H1 (cell line): Measurements from ENCODE around the gene DKK2.

Experiments
- CTCF ChIP-seq, 3 experiments: IDR thresholded peaks; 1 replicate in 2 of 3; 2 replicates in 1 of 3; pipeline versions ENCODE4 v1.5.1 to v1.6.1; 2011; ENCODE audit warnings: low read length in 3 of 3, mild to moderate bottlenecking in 3 of 3, inconsistent platforms in 2 of 3, low read depth in 1 of 3, moderate library complexity in 1 of 3; ENCODE audit not compliant: insufficient read depth in 1 of 3; ENCODE audit errors: control extremely low read depth in 1 of 3
- EZH2 ChIP-seq: fragments of 200-600 bp; sonication (generic); IDR thresholded peaks from 2 replicates; pipeline ENCODE4 v1.7.1; 2012; ENCODE audit warnings: low read depth, mild to moderate bottlenecking, moderate library complexity, low read length, inconsistent platforms; ENCODE audit not compliant: severe bottlenecking
- GABPA ChIP-seq: IDR thresholded peaks from 2 replicates; pipeline ENCODE4 v1.6.1; 2011; ENCODE audit warnings: mild to moderate bottlenecking, low read length, moderate library complexity, borderline replicate concordance; ENCODE audit not compliant: insufficient read depth
- POLR2A ChIP-seq, 2 experiments: IDR thresholded peaks; 1 replicate in 1 of 2; 2 replicates in 1 of 2; pipeline ENCODE4 v1.6.1; 2011; ENCODE audit warnings: low read depth in 2 of 2, low read length in 2 of 2, mild to moderate bottlenecking in 2 of 2; ENCODE audit errors: control extremely low read depth in 1 of 2
- POLR2AphosphoS5 ChIP-seq: IDR thresholded peaks from 2 replicates; pipeline ENCODE4 v1.6.1; 2011; ENCODE audit warnings: low read depth, low read length
- RAD21 ChIP-seq, 2 experiments: IDR thresholded peaks in 1 of 2; conservative IDR thresholded peaks in 1 of 2; 2 replicates each; pipeline ENCODE4 v1.6.1; 2011; ENCODE audit warnings: low read depth in 2 of 2, low read length in 2 of 2, improper control_type of control experiment in 1 of 2, inconsistent platforms in 1 of 2, mild to moderate bottlenecking in 1 of 2, moderate library complexity in 1 of 2
- SIX5 ChIP-seq: IDR thresholded peaks from 2 replicates; pipeline ENCODE4 v1.6.1; 2011; ENCODE audit warnings: mild to moderate bottlenecking, low read depth, low read length
- SP1 ChIP-seq: IDR thresholded peaks from 2 replicates; pipeline ENCODE4 v1.6.1; 2011; ENCODE audit warnings: low read depth, low read length
- SUZ12 ChIP-seq: fragments of 200-600 bp; sonication (generic); IDR thresholded peaks from 2 replicates; pipeline ENCODE4 v1.6.1; 2012; ENCODE audit warnings: mild to moderate bottlenecking, inconsistent platforms, low read length, moderate library complexity, mixed read lengths
- TAF1 ChIP-seq: IDR thresholded peaks from 2 replicates; pipeline ENCODE4 v1.6.1; 2011; ENCODE audit warnings: mild to moderate bottlenecking, low read depth, low read length
- TBP ChIP-seq: IDR thresholded peaks from 2 replicates; pipeline ENCODE4 v1.6.1; 2011; ENCODE audit warnings: low read depth, low read length, improper control_type of control experiment
- USF2 ChIP-seq: IDR thresholded peaks from 2 replicates; pipeline ENCODE4 v1.6.1; 2011; ENCODE audit warnings: low read length, improper control_type of control experiment
- ZNF274 ChIP-seq: IDR thresholded peaks from 2 replicates; pipeline ENCODE4 v1.7.0; 2012; ENCODE audit warnings: low read length, borderline replicate concordance; ENCODE audit errors: extremely low read depth

GRCh38 chr4:107069049-107069448, 32.9 kb upstream of the DKK2 start:
- TF ChIP-seq SP1 (no peak), GABPA (no peak), EZH2 (no peak), CTCF (IDR thresholded peaks at IDR 0.05; ENCODE audit: control extremely low read depth in 1 of 3, insufficient read depth in 1 of 3, low read depth in 1 of 3, low read length in 3 of 3) (no peak), POLR2A (IDR thresholded peaks at IDR 0.05; ENCODE audit: control extremely low read depth in 1 of 2, low read depth in 2 of 2, low read length in 2 of 2) (no peak), TAF1 (no peak), RAD21 (IDR thresholded peaks at IDR 0.05 in 1 of 2, conservative IDR thresholded peaks at IDR 0.05 in 1 of 2; ENCODE audit: low read depth in 2 of 2, low read length in 2 of 2) (no peak), SUZ12 (no peak), ZNF274 (no peak), USF2 (no peak), TBP (no peak), POLR2AphosphoS5 (no peak), SIX5 (no peak)
